Stimulated activated CD4-positive, alpha-beta T cell treated with anti-CD3 and anti-CD28 coated beads, TNF-alpha, amount 100 ng/mL, for 4 hours (primary cell): ENCODE data around the gene PYROXD2.
"Not testable (repeated sequence)": the region's sequence is repeated elsewhere in the genome, so short reads cannot be mapped to it uniquely, and the experiment has no call there.

ENCODE experiments used
- DNase-seq, 3 experiments: peaks; one replicate each; pipeline ENCODE4 v3.0.0-alpha.2; 2020; ENCODE audit warnings: low read depth in 3 of 3

The PYROXD2 gene

DNA sequence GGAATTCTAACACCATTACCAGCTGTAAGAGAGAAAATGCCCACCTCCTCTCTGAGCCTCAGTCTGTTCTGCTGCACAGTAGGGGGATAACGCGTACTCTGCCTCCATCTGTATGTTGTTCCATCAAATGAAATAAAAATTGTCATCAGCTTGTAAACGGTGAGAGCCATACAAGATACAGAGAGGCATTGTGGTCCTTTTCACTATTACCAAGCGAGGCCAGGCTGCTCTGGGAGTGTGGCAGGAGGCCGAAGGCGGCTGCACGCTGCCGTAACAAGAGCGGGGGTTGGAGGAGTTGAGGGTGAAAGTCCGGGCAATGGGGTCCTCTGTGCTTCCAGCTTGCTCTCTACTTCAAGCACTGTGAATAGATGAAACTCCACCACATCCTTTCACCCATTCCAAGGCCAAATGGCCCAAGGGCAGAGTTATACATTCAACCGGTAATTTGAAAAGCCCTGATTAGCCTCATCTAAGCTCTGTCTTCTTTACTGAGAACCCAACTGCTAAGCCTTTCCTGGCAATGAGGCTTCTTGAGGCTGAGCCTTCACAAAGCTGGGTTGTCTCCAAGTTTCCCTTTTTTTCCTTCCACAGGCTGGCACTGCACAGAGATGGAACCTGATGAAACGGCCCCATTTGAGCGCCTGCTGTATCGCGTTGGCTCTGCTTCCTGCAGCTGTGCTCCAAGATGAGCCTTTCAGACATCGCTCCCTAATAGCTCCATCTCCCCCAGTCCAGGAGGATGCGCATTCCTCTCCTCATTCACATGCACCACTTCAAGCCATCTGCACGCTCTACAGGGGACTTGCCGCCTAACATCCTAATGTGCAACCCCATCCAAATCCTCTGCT, 47.2 kb downstream of the PYROXD2 start:
- DNase-seq, result no peak

DNA sequence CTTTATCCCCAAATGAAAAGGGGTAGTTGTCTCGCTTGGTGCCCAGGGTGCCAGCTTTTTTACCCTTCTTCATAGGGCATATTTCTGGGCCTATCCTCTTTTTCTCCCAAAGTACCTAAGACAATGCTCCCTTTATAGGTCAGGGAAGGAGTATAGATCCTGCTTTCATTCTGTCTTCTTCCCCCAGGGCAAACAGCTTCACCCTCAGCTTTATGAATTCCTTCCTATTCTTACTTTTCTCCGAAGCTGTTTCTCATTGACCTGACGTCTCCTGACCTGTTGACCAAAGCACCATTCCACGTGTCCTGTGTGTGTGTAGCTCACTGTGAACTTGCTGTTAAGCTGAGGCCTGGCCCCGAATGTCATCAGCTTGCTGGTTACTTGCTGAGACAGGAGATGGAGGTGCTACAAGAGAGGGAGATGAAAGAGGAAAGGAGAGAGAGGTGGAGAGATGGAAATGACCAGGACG, 48.9 kb downstream of the PYROXD2 start:
- DNase-seq, result no peak

DNA sequence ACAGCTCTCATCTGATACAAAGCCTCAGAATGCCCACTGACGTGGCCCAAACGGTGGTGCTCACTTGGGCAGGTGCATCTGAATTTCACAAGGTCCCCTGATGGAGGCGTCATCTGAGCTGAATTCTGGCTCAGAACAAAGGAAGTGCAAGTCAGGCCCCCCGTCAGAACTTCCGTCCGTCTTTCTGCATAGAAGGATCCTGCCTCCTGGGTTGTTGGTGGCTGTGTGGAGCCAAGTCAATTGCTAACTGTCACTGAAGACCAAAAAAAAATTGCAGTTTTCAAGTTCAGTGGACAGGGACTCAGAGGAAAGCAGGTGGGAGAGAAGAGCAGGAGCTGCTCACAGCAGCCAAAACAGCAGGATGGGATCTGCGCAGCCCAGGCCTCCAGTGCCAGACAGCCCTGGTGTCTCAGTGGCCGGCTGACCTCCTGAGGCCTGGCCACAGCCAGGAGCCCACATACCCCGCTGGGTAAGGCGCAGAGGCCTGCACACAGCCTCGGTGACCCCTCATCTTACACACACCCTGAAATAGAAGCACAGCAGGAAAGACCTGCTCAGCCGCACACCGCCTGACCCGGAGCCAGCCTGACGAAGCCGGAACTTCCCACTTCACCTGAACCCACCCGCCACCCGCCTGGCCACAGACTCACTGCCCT, 49.4 kb downstream of the PYROXD2 start:
- DNase-seq, result no peak

DNA sequence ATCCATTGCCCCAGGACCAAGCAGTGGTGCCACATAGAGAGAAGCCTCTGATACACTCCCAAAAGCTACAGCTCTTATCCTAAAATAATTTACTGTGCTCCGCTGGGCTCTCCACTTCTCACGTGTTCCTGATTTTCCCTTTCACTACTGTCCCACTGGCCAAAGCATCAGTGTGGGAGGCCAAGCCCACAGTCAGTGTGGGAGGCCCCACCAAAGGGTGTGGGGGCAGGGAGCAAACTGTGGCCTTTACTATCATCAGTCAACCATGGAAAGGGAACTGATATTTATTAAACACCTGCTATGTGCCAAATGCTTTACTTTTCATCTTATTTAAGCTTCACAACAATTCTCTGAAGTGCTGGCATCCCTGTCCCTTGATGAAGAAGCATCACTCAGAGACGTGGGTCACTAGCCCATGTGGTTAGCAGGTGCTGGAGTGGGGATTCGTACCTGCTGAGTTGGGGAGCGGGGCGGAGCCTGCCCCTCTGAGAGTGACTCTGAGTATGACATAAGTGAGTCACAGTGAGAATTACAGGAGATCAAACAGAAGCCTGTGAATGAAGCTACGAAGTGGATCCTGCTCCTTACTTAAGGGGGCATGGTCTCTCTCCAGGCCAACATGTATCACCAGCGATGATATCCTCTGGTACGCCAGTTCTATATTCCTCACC, 50.4 kb downstream of the PYROXD2 start:
- DNase-seq, result no peak

DNA sequence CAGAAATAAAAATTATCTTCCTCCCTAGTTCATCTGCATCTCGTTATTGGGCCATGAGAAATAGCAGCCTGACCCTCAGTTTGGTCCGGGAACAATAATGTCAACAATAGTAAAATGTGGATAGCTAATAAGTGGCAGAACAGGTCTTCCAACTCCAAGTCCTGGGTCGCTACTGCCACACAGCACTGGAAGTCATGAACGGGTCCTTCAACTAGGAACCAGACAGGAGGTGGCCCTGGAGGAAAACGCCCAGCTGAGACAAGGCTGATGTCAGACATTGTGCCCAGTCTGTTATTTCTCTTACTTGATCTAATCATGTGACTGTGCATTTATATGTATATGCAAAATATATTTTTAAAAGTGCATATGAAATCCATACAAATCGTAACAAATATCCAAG, 51.8 kb downstream of the PYROXD2 start:
- DNase-seq, result no peak

DNA sequence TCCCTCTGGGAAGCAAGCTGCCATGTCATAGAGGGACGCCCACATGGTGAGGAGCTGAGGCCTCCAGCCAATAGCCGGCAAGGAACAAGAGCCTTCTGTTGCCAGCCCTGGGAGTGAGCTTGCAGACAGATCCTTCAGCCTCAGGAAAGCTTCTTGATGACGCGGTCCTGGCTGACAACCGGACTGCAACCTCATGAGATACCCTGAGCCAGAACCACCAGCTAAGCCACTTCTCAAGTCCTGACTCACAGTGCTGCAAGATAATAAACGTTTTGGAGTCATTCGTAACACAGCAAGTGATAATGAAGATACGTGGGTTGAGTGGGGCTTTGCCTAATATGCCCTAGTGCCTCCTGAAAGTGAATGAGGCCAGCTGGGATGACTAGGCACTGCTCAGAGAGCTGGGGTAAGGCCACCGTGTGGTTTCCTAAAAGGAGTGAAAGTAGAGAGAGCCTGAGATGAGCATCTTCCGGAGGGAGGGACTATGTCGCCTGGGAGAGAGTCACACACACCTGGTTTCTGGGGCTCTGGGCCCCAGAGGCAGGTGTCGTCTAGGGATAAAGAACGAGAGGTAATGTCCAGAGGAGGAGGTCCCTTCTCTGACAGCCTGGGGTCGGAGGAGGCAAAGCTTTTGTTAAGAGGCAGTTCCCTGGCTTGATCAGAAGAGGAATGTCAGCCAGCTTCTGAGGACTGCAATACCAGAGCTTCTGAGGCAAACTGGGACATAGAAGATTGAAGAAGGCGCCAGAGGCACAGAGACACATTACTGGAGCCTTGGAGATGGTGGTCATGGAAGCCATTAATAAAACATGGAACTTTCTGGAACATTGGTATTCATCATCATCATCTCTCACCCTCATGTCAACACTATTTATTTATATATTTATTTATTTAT, 53.6 kb downstream of the PYROXD2 start:
- no peak for DNase-seq

DNA sequence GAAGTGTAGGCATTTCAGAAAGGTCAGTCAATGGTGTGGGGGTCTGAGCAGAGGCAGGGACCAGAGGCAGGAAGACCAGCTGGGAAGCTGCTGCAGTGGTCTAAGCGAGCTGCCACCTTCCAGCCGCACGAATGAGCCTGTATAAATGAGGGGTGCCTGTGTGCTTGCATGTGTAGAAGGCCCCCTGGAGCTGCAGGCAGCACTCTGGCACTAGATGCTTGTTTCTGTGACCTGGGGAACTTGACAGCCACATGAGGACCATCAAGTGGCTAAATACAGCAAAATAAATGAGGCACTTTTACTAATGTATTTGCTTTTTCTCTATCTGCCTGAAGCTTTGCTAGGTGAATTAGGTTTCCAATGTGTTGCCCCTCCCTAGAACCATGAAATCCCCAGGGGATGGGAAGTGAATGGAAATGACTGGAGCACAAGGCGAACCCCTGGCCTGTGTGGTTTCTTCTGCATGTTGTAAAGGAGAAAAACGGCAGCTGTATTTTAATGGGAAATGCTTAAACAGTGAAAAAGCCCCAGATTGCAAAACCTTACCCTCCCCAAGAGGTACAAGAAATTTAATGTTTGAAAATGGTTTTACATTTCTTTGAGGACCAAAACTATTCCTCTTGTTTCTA, 57.7 kb downstream of the PYROXD2 start:
- no peak for DNase-seq

DNA sequence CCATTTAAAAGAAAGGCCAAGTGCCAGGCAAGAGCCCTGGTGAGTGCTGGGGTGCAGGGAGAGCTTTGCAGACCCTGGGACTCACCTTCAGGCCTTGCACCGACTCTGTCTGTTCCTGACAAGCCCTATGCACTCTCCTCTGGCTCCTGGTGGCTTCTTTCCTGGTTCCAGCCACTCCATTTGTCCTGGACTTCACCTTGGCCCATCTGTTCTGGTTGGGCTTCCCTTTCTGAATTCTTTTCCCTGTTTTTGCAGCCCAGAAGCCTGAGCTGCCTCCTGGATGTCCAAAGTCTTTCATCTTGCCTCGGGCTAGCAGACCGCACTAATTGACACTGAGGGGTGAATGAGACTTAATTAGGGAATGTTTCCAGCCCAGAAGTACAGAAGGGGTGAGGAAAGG, 60.5 kb downstream of the PYROXD2 start:
- DNase-seq, result no peak

DNA sequence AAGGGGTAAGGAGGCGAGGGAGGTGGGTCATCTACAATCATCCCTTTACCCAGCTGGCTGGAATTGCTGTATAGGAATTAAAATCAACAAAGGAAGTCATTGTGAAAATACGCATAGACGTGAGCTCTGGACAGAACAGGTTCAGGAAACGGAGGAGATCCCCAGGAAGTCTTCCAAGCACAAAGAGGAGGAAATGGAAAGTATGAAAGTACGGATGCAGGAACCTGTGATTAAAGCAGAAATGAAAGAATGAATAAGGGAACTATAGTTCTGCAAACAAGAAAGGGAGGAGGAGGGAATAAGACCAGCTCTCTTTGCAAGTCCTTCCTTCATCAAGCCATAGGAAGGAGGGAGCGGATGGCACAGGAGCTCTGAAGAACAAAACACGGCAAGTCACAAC, 61.8 kb downstream of the PYROXD2 start:
- DNase-seq, result no peak

DNA sequence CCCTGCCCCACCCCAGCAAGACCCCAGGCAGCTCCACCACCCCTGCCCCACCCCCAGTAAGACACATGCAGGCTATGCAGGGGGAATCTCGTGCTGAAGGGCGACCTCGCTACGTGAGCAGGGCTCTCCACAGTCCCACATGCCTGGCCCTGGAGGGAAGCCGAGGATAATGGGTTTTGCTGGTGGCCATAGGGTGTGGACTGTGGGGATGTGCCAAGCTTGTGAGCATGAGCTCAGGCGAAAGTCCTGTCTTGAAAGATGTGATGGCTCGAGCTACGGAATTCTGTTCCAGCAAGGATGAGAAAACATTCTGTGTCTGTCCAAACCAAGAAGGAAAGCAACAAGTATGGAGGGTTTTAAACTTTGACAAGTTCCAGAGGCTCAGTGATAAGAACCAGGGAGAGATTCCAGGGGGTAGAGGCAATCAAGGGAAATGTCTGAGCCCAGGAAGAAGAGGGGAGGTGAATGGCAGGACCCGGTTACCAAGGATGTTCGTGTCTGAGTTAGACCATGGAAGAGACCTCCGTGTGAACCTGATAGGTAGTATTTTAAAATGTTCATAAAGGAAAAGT, 63.1 kb downstream of the PYROXD2 start:
- no peak for DNase-seq

DNA sequence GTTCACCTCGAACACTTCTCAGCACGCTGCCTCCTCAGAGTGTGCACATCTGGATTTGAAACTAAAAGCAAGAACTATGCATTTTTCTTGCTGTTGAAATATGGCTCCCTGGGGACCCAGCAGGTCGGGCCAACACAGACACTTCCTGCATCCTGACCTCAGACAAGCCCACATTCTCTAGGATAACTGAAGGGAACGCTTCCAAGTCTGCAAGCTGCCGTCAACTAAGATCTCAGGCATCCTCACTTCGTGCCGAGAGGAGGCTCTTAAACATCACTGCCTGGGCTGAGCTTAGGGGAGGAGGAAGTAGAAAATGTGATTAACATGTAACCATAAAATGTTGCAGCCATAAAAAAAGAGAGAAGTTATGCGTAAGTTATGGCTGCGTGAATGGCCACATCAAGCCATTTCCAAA, 65.5 kb downstream of the PYROXD2 start:
- no peak for DNase-seq

DNA sequence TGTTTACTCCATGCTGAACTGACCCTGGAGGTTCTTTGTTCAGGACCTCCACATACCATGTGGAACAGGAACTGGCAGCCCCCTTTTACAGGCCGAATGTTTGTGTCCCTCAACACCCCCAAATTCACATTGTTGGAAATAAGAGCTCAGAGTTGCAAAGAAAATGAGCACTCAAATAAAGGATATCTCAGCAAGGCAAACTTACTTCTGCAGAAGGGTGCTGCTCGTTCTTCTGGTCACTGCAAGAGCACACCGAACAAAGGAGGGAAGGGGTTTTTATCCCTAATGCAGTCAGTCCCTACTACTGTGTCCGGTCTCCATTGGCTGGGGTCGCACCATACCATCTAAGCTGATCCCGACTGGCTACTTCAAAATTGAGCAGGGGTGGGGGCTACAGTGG, 68.1 kb downstream of the PYROXD2 start:
- DNase-seq, result no peak

DNA sequence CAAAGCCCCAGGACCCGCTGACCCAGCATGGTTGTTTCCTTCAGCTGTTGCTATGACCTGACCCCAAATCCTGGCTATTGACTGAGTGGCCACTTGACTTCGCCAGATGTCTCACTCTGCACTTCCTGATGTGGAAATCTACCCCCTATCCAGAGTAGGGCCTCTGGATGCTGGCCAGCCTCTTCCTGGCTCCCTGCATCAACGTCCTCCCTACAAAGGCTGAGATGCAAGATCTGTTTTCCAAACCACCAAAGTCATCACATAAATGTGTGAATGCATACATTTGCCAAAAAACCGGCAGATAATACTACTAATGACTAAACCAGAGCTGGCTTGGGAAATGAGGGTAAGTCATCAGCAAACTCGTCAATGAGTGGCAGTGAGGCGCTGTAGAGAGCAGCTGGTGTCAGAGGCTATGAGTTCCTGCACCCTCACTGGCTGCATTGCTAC, 70.4 kb downstream of the PYROXD2 start:
- no peak for DNase-seq

DNA sequence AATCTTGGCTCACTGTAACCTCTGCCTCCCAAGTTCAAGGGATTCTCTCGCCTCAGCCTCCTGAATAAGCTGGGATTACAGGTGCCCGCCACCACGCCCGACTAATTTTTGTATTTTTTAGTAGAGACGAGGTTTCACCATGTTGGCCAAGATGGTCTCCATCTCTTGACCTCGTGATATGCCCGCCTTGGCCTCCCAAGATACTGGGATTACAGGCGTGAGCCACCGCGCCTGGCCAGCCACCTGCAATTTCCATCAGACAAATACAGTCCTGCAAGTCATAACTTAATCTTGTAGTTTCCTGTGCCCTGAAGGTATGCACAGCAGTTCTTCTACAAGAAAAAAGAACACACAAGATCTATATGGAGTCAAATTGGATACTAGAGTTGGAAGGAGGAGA, 73.3 kb downstream of the PYROXD2 start:
- DNase-seq, result not testable (repeated sequence)

DNA sequence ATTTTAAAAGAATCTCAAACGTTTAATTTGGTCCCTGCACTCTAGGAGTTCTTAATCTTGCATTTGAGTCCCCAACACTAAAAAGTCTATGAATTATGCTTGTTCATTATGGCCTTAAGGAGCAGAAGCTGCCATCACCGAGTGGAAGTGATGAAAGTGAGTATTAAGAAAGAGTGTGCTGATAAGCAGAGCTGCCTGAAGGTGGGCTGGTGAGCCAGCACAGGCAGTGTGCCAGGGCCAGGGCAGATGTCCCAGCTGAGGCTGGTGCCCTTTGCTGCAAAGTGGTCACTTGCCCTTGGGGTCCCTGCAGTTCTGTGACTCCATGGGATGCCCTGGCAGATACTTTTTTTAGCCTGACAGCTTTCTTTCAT, 74.1 kb downstream of the PYROXD2 start:
- no peak for DNase-seq

DNA sequence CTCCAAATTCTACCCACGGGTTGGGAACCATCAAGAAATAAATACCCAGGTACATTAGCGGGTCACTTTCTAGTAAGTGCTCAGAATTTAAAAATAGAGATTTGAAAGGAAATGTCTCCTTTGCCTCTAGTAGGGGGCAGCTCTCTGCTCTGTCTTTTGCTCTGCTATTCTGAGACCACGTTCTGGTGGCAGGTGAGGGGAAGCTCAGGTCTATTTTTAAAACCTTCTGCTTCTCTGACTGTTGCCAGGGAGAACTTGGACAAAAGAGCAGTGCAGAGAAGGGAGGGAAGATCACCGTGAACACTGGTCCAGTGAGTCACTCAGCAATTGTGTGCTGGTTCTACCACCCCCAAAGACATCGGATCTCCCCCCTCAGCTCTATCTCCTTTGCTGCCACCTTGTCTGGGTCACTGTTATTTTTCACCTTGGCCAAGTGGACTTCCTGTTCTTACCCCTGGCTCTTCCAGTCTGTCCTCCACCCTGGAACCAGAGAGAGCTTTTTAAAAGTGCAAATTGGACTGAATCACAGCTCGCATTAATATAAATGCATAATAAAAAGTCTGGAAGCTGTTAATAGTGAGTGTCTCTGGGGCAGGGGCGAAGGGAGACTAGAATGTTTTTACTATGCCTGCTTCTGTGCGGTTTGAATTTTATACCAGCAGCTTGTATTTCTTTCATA, 74.6 kb downstream of the PYROXD2 start:
- DNase-seq, result no peak

DNA sequence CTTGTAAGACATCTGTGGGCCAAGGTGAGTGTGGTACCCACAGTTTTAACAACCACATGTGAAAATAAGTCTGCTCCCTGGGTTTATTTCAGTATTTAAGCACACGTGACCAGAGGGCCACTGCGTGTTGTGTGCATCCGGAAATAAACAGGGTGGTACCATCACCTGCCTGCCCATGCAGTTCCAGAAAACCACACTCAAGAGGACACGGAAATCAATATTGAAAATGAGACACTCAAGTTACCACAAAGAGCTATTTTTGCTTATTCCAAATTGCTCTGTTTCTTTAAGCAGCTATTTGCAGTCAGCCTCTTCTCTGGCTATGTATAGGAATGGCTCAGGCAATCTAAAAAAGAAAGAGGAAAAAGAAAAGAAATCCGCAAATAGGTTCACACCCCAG, 75.2 kb downstream of the PYROXD2 start:
- DNase-seq, result no peak

DNA sequence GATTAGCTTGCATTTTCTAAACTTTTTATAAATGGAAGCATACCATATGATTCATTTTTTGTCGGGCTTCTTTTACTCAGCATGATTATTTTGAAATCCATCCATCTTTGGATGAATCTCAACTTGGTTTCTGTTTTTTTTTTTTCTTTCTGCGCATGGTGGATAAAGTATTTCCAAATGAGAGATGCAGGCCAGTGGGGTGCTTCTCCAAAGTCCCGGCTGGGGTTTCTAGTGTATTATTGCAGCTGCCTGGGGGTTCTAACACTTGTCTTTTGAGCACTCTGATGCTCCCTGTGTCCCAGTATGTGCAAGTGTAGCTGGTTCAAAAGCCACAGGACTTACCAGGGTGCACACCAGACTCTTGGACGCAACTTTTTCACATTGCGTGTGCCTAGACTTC, 76.1 kb downstream of the PYROXD2 start:
- DNase-seq, result no peak

DNA sequence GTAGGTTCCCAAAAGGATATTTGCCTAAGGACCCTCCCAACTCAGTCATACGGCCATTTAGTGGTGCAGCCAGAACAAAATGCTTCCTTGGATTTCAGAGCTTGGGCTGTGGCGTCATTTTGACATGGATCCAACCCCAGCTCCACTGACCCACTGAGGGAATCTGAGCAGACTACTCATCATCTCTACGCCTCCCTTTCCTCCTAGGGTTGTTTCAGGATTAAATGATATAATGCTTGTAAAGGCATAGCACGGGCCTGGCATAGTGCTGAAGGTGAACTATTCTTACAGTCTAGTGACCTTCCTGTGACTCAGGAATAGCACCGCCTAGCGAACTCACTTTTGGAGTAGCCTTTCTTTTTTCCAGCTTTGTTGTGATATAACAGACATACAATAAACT, 76.7 kb downstream of the PYROXD2 start:
- DNase-seq, result no peak

DNA sequence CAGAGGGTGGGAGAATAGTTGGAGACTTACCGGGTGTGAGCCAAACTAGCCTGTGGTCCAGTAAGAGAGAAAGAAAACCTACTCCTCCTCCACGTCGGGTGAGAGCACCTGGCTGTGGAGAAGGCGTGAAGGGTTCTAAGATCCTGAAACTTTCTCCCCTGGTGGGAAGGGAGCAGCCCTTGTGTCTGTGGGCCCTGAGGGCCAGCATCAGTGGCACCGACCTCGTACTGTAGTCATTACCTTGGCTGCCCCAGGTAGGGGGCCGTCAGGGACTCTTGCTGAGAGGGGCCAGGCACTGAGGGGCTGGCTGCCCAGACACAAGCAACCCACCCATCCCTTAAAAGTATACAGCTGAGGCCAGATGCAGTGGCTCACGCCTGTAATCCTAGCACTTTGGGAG, 77.5 kb downstream of the PYROXD2 start:
- DNase-seq, result no peak
